ENCODE results near the gene SNX5. TPM values are rescaled to one million over a fixed set of nuclear protein-coding genes. Genes with fewer than 3 reads are reported as not detected.

SNX5 gene
- total and polyA plus RNA-seq, 10 of the 15 experiments (the other 5 are each of a cell fraction or from before 2014, with no cell fraction given), result 92.9 to 316 (median 245) TPM

DNA sequence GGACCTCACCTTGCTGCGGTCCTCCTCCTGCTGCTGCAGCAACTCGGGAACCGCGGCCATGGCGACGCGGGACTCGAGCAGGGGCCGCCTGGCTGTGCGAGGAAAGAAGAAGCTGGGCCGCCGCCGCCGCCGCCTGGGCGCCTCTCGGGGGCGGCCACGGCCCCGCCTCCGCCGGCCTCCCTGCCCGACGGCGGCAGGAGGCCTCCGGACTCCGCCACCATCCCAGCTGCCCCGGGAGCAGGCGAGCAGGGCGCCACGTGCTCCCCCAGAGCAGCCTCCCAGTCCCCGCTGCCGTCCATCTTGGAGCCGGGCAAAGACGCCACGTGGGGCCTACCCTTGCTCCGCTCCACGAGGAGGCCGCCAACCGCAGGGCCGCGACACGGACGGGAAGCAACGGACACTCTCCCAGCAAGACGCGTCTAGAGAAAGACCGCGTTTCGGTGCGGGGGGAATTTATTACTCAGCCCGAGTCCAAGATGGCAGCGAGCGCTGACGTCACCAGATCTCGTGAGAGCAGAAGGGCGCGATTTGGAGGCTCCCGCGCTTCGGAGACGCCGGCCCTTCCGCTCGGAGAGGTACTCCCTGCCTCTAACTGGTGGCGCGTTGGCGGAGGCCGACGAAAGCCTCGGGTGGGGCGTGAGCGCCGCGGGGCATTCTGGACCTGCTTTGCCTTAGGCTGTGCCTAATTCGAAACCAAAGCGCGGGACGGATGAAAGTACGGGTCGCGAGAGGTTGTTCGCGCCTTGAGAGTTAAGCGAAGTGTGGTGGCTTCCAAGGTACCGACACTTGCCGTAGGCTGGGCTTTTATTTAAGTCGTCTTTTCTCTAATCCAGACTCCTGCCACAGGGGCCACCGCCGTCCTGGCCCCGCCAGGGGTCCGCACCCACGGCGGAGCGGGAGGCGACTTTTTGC lies at the start of gene SNX5, which contains the start of gene MGME1 (continued):
- TF ChIP-seq ZNF384 (IDR thresholded peaks at IDR 0.05; ENCODE audit: borderline replicate concordance, low read depth, low read length) (no peak), YY1 (IDR thresholded peaks at IDR 0.05; ENCODE audit: low read depth, low read length) (peak; percentile 99), HDGF (IDR thresholded peaks at IDR 0.05) (0 out of 2 replicates have a peak, but pooled peaks have one; percentile 40), JUNB (IDR thresholded peaks at IDR 0.05) (no peak; the same call in 1 of the 2 replicates), GABPA (IDR thresholded peaks at IDR 0.05; ENCODE audit: low read depth) (no peak; the same call in 1 of the 2 replicates), ZNF217 (IDR thresholded peaks at IDR 0.05) (peak; percentile 28; the same call in 1 of the 2 replicates), BHLHE40 (IDR thresholded peaks at IDR 0.05; ENCODE audit: borderline replicate concordance in 1 of 2, low read depth in 2 of 2, low read length in 1 of 2) (peak; percentile 68 to 90; a peak in 3 of 4 replicates), FOXM1 (IDR thresholded peaks at IDR 0.05; ENCODE audit: low read depth, low read length) (no peak), ZZZ3 (IDR thresholded peaks at IDR 0.05; ENCODE audit: control insufficient read depth, insufficient read length, low read depth) (no peak), SRF (IDR thresholded peaks at IDR 0.05; ENCODE audit: low read depth in 2 of 2, low read length in 2 of 2) (no peak), RBBP5 (conservative IDR thresholded peaks at IDR 0.05) (no peak), GATAD2B (conservative IDR thresholded peaks at IDR 0.05; ENCODE audit: low read depth) (peak; percentile 77), SPI1 (IDR thresholded peaks at IDR 0.05; ENCODE audit: borderline replicate concordance, insufficient read depth, low read depth, low read length) (peak; percentile 25; the same call in 1 of the 2 replicates), MTA2 (IDR thresholded peaks at IDR 0.05; ENCODE audit: low read depth) (no peak), ZNF622 (IDR thresholded peaks at IDR 0.05) (no peak), SMAD1 (IDR thresholded peaks at IDR 0.05; ENCODE audit: low read depth, partially characterized antibody) (no peak), MYB (IDR thresholded peaks at IDR 0.05; ENCODE audit: borderline replicate concordance, low read depth, low read length) (no peak), MYC (IDR thresholded peaks at IDR 0.05; ENCODE audit: insufficient read depth, insufficient read length, insufficient replicate concordance, low read length, severe bottlenecking) (peak; percentile 100)
- TF ChIP-seq, protein P1, sequence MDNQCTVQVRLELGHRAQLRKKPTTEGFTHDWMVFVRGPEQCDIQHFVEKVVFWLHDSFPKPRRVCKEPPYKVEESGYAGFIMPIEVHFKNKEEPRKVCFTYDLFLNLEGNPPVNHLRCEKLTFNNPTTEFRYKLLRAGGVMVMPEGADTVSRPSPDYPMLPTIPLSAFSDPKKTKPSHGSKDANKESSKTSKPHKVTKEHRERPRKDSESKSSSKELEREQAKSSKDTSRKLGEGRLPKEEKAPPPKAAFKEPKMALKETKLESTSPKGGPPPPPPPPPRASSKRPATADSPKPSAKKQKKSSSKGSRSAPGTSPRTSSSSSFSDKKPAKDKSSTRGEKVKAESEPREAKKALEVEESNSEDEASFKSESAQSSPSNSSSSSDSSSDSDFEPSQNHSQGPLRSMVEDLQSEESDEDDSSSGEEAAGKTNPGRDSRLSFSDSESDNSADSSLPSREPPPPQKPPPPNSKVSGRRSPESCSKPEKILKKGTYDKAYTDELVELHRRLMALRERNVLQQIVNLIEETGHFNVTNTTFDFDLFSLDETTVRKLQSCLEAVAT (IDR thresholded peaks at IDR 0.05), result no peak; the same call in 1 of the 2 replicates
- TF ChIP-seq, protein P2, sequence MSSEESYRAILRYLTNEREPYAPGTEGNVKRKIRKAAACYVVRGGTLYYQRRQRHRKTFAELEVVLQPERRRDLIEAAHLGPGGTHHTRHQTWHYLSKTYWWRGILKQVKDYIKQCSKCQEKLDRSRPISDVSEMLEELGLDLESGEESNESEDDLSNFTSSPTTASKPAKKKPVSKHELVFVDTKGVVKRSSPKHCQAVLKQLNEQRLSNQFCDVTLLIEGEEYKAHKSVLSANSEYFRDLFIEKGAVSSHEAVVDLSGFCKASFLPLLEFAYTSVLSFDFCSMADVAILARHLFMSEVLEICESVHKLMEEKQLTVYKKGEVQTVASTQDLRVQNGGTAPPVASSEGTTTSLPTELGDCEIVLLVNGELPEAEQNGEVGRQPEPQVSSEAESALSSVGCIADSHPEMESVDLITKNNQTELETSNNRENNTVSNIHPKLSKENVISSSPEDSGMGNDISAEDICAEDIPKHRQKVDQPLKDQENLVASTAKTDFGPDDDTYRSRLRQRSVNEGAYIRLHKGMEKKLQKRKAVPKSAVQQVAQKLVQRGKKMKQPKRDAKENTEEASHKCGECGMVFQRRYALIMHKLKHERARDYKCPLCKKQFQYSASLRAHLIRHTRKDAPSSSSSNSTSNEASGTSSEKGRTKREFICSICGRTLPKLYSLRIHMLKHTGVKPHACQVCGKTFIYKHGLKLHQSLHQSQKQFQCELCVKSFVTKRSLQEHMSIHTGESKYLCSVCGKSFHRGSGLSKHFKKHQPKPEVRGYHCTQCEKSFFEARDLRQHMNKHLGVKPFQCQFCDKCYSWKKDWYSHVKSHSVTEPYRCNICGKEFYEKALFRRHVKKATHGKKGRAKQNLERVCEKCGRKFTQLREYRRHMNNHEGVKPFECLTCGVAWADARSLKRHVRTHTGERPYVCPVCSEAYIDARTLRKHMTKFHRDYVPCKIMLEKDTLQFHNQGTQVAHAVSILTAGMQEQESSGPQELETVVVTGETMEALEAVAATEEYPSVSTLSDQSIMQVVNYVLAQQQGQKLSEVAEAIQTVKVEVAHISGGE (CRISPR knock-in tag; IDR thresholded peaks at IDR 0.05), result peak; percentile 35; the same call in 1 of the 2 replicates
- TF ChIP-seq, protein P3, sequence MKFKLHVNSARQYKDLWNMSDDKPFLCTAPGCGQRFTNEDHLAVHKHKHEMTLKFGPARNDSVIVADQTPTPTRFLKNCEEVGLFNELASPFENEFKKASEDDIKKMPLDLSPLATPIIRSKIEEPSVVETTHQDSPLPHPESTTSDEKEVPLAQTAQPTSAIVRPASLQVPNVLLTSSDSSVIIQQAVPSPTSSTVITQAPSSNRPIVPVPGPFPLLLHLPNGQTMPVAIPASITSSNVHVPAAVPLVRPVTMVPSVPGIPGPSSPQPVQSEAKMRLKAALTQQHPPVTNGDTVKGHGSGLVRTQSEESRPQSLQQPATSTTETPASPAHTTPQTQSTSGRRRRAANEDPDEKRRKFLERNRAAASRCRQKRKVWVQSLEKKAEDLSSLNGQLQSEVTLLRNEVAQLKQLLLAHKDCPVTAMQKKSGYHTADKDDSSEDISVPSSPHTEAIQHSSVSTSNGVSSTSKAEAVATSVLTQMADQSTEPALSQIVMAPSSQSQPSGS (IDR thresholded peaks at IDR 0.05; ENCODE audit: low read length), result peak; percentile 87
- TF ChIP-seq, protein P4, sequence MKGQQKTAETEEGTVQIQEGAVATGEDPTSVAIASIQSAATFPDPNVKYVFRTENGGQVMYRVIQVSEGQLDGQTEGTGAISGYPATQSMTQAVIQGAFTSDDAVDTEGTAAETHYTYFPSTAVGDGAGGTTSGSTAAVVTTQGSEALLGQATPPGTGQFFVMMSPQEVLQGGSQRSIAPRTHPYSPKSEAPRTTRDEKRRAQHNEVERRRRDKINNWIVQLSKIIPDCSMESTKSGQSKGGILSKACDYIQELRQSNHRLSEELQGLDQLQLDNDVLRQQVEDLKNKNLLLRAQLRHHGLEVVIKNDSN (IDR thresholded peaks at IDR 0.05; ENCODE audit: borderline replicate concordance, extremely low read length, insufficient read depth, low read depth, low read length), result peak; percentile 88
